Ecto neural progenitor cell (in vitro differentiated cells): Measurements from ENCODE around the gene VDAC1.

Source experiments
- DNase-seq: peaks from one replicate; pipeline ENCODE4 v3.0.0-alpha.2; 2018; ENCODE audit warnings: low spot score

VDAC1 gene

DNA sequence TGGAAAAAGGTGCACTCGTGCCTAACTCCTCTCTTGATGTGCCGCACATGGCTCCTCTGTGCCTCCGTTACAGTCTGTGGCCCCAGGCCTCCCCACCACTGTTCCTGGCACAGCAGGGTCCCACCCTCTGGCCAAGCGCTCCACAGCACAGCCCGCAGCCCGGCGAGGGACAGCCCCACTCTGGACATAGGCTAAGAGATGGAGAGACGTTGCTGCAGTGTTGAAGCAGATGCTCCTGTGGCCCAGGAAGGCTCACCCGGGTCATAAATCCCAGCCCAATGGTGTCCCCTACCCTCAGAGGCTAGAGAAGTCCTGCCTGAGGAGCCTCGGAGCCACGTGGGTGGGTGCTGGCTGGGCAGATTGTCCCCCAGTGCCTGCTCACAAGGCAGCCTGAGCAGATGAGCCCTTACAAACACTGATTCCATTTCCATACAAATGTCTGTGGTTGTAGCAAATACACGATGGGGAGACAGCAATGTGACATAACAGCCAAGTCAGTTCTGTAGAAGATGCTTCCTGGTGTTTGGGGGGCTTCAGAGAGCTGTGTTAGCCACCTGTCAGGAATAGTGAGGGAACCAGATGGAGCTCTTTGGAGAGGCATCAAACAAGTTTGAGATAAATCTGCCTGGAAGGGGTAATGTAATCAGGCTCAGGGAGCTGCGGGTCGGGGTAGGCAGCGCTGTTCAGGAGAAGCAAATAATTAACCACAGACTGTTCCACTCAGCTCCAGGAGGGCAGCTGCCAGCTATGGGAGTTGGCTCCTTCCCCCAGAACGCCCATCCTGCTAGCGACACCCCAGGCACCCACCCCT, 78.1 kb downstream of the VDAC1 start:
- no peak for DNase-seq

DNA sequence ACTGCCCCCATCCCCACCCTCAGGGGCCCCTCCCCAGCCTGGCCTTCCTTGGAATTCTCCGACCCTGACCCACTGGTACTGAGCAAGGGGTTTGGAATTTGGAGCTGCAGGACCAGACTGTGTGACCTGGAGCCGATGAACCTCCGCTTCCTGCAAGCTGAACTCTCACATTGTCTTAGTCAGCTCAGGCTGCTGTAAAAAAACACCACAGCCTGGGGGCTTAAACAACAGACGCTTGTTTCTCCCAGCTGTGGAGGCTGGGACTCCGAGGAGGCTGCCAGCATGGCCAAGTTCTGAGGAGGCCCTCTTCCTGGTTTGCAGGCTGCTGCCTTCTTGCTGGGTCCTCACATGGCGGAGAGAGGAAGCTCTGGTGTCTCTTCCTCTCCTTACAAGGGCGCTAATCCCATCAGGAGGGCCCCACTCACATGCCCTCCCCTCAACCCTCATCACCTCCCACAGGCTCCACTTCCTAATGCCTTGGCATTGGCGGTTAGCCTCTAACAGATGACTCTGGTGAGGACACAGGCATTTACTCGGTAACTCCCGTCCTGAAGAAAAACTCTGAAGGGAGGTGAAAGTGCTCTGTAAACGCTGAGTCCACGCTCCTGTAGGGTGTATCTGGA, 78.8 kb downstream of the VDAC1 start:
- DNase-seq = no peak

DNA sequence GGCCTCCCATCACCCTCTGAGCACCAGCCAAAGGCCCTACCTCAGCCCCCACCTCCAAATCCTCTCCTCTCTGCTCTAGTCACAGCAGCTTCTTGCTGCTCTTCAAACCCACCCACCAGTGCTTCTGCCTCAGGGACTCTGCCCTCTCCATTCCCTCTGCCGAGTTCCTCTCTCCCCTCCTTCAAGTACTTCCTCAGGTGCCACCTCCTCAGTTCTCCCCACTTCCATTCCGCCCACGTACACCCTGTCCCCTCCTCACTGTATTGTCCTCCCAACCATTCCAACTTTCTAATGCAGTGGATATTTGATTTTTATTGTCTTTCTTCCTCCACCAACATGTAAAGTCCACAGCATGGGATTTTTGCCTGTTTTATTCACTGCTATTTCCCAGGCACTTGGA, 79.5 kb downstream of the VDAC1 start:
- DNase-seq = no peak

DNA sequence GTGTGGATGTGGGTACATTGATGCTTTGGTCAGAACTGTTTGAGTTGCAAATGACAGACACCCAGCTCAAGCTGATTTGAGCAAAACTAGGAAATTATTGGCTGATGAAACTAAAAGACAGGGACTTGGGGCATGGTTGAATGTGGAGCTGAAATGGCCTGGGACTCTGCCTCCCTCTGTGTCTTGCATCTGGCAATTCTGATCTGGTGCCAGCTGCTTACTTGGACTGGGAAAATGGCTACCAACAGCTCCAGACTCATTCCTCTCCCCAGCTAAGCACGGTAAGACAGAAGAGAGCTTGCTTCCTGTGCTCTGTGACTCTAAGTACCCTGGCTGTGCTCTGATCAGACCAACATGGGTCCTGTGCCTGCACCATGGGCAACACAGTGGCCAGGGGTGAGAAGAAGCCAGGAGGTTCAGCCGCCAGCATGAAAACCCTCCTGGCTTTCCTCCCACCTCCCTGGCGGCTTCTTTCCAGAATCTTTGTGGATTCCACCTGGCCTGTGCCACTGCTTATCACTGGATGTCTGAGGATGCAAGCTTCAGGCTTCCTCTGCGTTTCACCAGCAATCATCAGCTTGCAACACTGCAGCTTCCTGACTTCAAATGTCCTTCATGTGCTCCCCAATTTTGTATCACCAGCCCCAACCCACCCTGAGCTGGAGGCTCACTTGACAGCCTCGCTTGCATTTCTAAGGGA, 80.4 kb downstream of the VDAC1 start:
- no peak for DNase-seq

DNA sequence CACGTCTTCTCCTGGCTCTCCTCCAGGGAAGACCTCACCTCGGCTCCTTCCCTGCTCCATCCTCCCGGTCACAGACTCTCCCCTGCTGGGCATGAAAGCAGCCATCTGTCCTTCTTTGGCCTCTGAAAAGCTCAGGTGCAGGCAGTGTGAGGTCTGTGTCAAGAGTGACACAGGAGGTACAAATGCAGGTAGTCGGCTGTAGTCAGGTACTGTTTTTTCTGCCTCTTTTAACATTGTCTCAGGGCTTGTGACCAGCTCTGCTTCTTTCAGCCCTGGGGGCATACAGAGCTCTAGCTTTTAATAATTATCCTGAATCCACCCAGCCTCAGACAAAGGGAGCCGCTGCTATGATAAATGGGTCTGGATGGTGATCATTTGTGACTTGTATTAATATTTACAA, 82.8 kb downstream of the VDAC1 start:
- no peak for DNase-seq
